ENCODE measurements around the gene CYP3A7. TPM values are rescaled to one million over a fixed set of nuclear protein-coding genes. Genes with fewer than 3 reads are reported as not detected.

Gene CYP3A7
- total RNA-seq, 1 donor from 2014 or later, result not detected

DNA sequence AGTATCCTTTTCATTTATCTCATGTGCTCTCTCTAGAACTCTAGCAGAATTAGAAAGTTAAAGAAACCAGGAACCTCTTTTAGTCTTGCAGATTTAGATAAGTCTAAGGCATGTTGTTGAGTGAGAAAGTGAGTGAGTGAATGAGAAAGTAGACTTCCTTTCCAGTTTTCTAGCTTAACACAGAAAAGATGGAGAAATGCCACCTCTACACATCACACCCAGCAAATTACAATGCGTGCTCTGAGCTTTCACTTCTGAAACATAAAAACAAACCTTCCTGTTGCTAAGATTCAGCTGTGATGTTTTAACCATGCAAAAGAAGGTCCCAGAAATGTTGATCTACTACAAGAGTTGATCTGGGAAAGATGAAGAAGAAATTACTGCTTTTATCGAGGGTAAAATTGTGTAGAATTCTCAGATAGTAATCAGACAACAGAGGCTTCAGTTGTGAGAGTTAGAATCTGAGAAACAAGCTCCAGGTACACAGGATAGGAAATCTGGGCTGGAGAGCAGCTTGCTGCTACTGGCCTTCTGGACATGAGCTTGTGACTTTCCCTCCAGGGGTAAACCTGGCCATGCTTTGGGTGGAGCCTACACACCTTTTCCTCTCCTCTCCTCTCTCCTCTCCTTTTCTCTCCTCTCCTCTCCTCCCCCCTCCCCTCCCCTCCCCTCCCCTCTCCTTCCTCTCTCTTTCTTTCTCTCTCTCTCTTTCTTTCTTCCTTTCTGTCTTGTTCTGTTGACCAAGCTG lies 59.8 kb downstream of the CYP3A7 start:
- H3K36me3 ChIP-seq, result no peaks in the 10 kb centered on the region
- no peaks in the 10 kb centered on the region for H3K9me3 ChIP-seq
- H3K27ac ChIP-seq, result no peak overlapping the region
- DNase-seq (ENCODE audit: low spot score in 2 of 2), result no peak
- no peaks in the 10 kb centered on the region for H3K27me3 ChIP-seq
- no peaks in the 10 kb centered on the region for H3K4me1 ChIP-seq
- intact Hi-C loops (cut with DNase I), result no loop called here
- TF ChIP-seq CTCF (IDR thresholded peaks at IDR 0.05), result no peak
- no peak overlapping the region for H3K4me3 ChIP-seq

DNA sequence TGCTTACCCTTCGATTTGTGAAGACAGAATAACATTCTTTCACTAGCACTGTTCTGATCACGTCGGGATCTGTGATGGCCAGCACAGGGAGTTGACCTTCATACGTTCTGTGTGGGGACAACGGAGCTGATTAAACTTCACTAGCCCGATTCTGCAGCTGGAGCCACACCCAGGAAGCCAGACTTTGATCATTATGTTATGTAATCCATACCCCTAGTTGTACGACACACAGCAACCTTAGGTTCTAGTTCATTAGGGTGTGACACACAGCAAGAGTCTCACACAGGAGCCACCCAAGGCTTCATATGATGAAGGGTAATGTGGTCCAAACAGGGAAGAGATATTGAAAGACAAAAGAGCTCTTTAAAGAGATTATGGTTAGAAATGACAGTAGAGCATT lies 62.4 kb downstream of the CYP3A7 start:
- Histone ChIP-seq H3K9me3 (no peaks in the 10 kb centered on the region), H3K27me3 (no peaks in the 10 kb centered on the region), H3K36me3 (no peaks in the 10 kb centered on the region), H3K4me3 (no peak overlapping the region), H3K4me1 (no peaks in the 10 kb centered on the region), H3K27ac (no peak overlapping the region)
- intact Hi-C loops (cut with DNase I), result no loop called here
- DNase-seq (ENCODE audit: low spot score in 2 of 2), result no peak
- TF ChIP-seq CTCF (IDR thresholded peaks at IDR 0.05), result no peak

DNA sequence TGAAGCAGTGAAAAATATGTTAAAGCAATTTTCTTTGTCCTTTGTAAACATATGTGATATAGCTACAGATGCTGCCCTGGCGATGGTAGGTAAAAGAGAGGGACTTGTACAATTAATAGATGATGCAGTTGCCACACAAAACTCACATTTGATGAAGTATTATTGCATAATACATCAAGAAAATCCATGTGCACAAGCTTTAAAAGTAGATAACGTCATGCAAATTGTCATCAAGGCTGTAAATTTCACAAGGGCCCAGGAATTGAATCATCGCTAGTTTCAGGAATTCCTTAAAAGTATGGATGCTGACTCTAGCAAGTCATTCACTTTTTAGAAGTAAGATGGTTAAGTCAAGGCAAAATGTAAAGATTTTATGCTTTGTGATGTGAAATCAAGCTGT lies 65.2 kb downstream of the CYP3A7 start:
- no peaks in the 10 kb centered on the region for H3K36me3 ChIP-seq
- no peak for TF ChIP-seq CTCF (IDR thresholded peaks at IDR 0.05)
- H3K27ac ChIP-seq, result no peak overlapping the region
- H3K27me3 ChIP-seq, result no peaks in the 10 kb centered on the region
- H3K9me3 ChIP-seq, result no peaks in the 10 kb centered on the region
- H3K4me1 ChIP-seq, result no peaks in the 10 kb centered on the region
- no peak for DNase-seq (ENCODE audit: low spot score in 2 of 2)
- intact Hi-C loops (cut with DNase I), result no loop called here
- no peak overlapping the region for H3K4me3 ChIP-seq

GRCh38 chr7:99668541-99668940 lies 66.5 kb downstream of the CYP3A7 start:
- Histone ChIP-seq H3K4me3 (no peak overlapping the region), H3K4me1 (no peaks in the 10 kb centered on the region), H3K36me3 (no peaks in the 10 kb centered on the region), H3K9me3 (no peaks in the 10 kb centered on the region), H3K27ac (no peak overlapping the region), H3K27me3 (no peaks in the 10 kb centered on the region)
- no peak for DNase-seq (ENCODE audit: low spot score in 2 of 2)
- TF ChIP-seq CTCF (IDR thresholded peaks at IDR 0.05), result no peak
- intact Hi-C loops (cut with DNase I), result no loop called here

GRCh38 chr7:99667179-99667578 lies 67.8 kb downstream of the CYP3A7 start:
- H3K9me3 ChIP-seq, result no peaks in the 10 kb centered on the region
- H3K4me1 ChIP-seq, result no peaks in the 10 kb centered on the region
- no peak overlapping the region for H3K4me3 ChIP-seq
- no peak for TF ChIP-seq CTCF (IDR thresholded peaks at IDR 0.05)
- intact Hi-C loops (cut with DNase I), result no loop called here
- H3K27me3 ChIP-seq, result no peaks in the 10 kb centered on the region
- H3K36me3 ChIP-seq, result no peaks in the 10 kb centered on the region
- no peak for DNase-seq (ENCODE audit: low spot score in 2 of 2)
- no peak overlapping the region for H3K27ac ChIP-seq

- Histone ChIP-seq H3K27me3 (no peaks in the 10 kb centered on the region), H3K4me1 (no peaks in the 10 kb centered on the region), H3K27ac (no peak overlapping the region), H3K9me3 (no peaks in the 10 kb centered on the region), H3K36me3 (no peaks in the 10 kb centered on the region), H3K4me3 (no peak overlapping the region)
- intact Hi-C loops (cut with DNase I), result no loop called here
- no peak for TF ChIP-seq CTCF (IDR thresholded peaks at IDR 0.05)
- DNase-seq (ENCODE audit: low spot score in 2 of 2), result no peak
Observed at GRCh38 chr7:99666013-99666395, 69.0 kb downstream of the CYP3A7 start.
